Mesendoderm (in vitro differentiated cells): Measurements from ENCODE around the gene ZNF646.

Experiments used
- DNase-seq: peaks from one replicate; pipeline ENCODE4 v3.0.0; 2013
- H2AK5ac ChIP-seq: 2 replicates; pipeline ENCODE4 v1.6.1; 2013; ENCODE audit warnings: low read length, inconsistent platforms
- H2BK120ac ChIP-seq: 2 replicates; pipeline ENCODE4 v1.6.1; 2013; ENCODE audit warnings: low read depth, mild to moderate bottlenecking, low read length, moderate library complexity, mixed read lengths
- H2BK15ac ChIP-seq: replicated peaks from 2 replicates; pipeline ENCODE4 v1.6.1; 2013; ENCODE audit warnings: low read depth, mild to moderate bottlenecking, moderate library complexity
- H2BK5ac ChIP-seq: 2 replicates; pipeline ENCODE4 v1.6.1; 2013; ENCODE audit warnings: low read length, inconsistent platforms
- H3K18ac ChIP-seq: 2 replicates; pipeline ENCODE4 v1.6.1; 2013; ENCODE audit warnings: mild to moderate bottlenecking, low read length, mixed read lengths
- H3K23ac ChIP-seq: one replicate; pipeline ENCODE4 v1.6.1; 2013; ENCODE audit warnings: low read length
- H3K27ac ChIP-seq: 2 replicates; pipeline ENCODE4 v1.5.1; 2013; ENCODE audit warnings: low read depth, mild to moderate bottlenecking, inconsistent platforms, low read length, moderate library complexity
- H3K27me3 ChIP-seq: 2 replicates; pipeline ENCODE4 v1.6.1; 2013; ENCODE audit warnings: low read length, control low read depth, mild to moderate bottlenecking, inconsistent platforms; ENCODE audit not compliant: insufficient read depth, poor library complexity
- H3K36me3 ChIP-seq: 2 replicates; pipeline ENCODE4 v1.6.1; 2013; ENCODE audit warnings: low read length, inconsistent platforms; ENCODE audit not compliant: control insufficient read depth, insufficient read depth
- H3K4ac ChIP-seq: one replicate; pipeline ENCODE4 v1.6.1; 2013; ENCODE audit warnings: low read depth, mild to moderate bottlenecking, low read length, moderate library complexity
- H3K4me1 ChIP-seq: 2 replicates; pipeline ENCODE4 v1.6.1; 2013; ENCODE audit warnings: low read depth, low read length, inconsistent platforms; ENCODE audit not compliant: control insufficient read depth
- H3K4me2 ChIP-seq: 2 replicates; pipeline ENCODE4 v1.6.1; 2013; ENCODE audit warnings: low read length
- H3K4me3 ChIP-seq: 2 replicates; pipeline ENCODE4 v1.5.1; 2013; ENCODE audit warnings: mild to moderate bottlenecking, low read length
- H3K56ac ChIP-seq: one replicate; pipeline ENCODE4 v1.6.1; 2013; ENCODE audit warnings: low read length
- H3K79me1 ChIP-seq: 2 replicates; pipeline ENCODE4 v1.6.1; 2013; ENCODE audit warnings: low read length, inconsistent platforms
- H3K79me2 ChIP-seq: 2 replicates; pipeline ENCODE4 v1.6.1; 2013; ENCODE audit warnings: mild to moderate bottlenecking, low read length; ENCODE audit not compliant: control insufficient read depth, insufficient read depth
- H3K9ac ChIP-seq: 2 replicates; pipeline ENCODE4 v1.6.1; 2013; ENCODE audit warnings: low read length, inconsistent platforms
- H4K5ac ChIP-seq: one replicate; pipeline ENCODE4 v1.6.1; 2013; ENCODE audit warnings: low read length
- H4K8ac ChIP-seq: one replicate; pipeline ENCODE4 v1.6.1; 2013; ENCODE audit warnings: low read depth, mild to moderate bottlenecking, control low read depth, low read length, moderate library complexity
- WGBS: extraction: QIAGEN DNeasy Blood & Tissue Kit; methylation state at CpG from one replicate; pipeline ENCODE4 v1.1.7; 2013; ENCODE audit warnings: low lambda C conversion rate, missing lambda C conversion rate; ENCODE audit not compliant: insufficient coverage; ENCODE audit errors: extremely low coverage; 5-methylcytosine and 5-hydroxymethylcytosine counted together

The ZNF646 gene

GRCh38 chr16:31105677-31106213 is 31.5 kb downstream of the ZNF646 start:
- no peak overlapping the region for H4K8ac ChIP-seq
- H2BK15ac ChIP-seq = no peak overlapping the region
- peak; percentile 79 for DNase-seq
- no peak overlapping the region for H3K27ac ChIP-seq
- no peak overlapping the region for H3K4ac ChIP-seq
- H3K4me2 ChIP-seq = no peak overlapping the region
- H2BK120ac ChIP-seq = no peak overlapping the region
- WGBS = no CpG with 5 or more reads among the region's 33 CpGs
- H2BK5ac ChIP-seq = no peak overlapping the region
- peak overlapping the region; percentile 54 for H3K9ac ChIP-seq
- H2AK5ac ChIP-seq = no peak overlapping the region
- no peak overlapping the region for H4K5ac ChIP-seq
- H3K18ac ChIP-seq = no peak overlapping the region
- H3K27me3 ChIP-seq = no peaks in the 10 kb centered on the region
- H3K56ac ChIP-seq = peak overlapping the region; percentile 91
- no peaks in the 10 kb centered on the region for H3K79me2 ChIP-seq
- no peaks in the 10 kb centered on the region for H3K36me3 ChIP-seq
- no peak overlapping the region for H3K23ac ChIP-seq
- no peak overlapping the region for H3K4me3 ChIP-seq
- peaks cover 2% of the 10 kb centered on the region for H3K79me1 ChIP-seq
- H3K4me1 ChIP-seq = no peaks in the 10 kb centered on the region

DNA sequence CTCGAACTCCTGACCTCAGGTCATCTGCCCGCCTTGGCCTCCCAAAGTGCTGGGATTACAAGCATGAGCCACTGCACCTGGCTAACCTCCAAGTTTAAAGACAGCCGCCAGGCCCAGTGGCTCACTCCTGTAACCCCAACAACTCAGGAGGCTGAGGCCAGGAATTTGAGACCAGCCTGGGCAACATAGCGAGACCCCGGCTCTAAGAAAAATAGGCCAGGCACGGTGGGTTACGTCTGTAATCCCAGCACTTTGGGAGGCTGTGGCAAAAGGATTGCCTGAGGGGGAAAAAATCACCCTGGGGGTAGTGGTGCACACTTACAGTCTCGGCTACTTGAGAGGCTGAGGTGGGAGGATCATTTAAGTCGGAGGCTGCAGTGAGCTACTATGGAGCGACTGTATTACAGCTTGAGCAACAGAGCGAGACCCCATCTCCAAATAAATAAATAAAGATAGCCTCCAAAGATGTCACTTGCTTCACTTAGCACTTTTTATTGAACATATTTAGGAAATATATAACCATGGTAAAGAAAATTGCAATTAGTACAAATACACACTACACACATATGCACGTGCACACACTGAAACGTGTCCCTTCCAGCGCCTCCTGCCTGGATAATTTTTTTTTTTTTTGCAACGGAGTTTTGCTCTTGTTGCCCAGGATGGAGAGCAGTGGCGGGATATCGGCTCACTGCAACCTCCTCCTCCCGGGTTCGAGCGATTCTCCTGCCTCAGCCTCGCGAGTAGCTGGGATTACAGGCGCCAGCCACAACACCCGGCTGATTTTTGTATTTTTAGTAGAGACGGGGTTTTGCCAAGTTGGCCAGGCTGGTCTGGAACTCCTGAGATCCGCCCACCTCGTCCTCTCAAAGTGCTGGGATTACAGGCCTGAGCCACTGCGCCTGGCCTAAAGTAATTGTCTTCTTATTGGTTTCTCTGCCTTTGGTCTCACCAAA is 32.6 kb downstream of the ZNF646 start:
- Histone ChIP-seq H3K27me3 (no peaks in the 10 kb centered on the region), H3K9ac (no peak overlapping the region), H2BK120ac (no peak overlapping the region), H3K27ac (no peak overlapping the region), H3K36me3 (peaks cover 2% of the 10 kb centered on the region), H3K79me1 (peaks cover 4% of the 10 kb centered on the region), H3K79me2 (no peaks in the 10 kb centered on the region), H3K56ac (no peak overlapping the region), H3K23ac (no peak overlapping the region), H3K4me2 (no peak overlapping the region), H3K4me3 (no peak overlapping the region), H4K5ac (no peak overlapping the region), H3K4me1 (no peaks in the 10 kb centered on the region), H2AK5ac (no peak overlapping the region), H3K18ac (no peak overlapping the region), H2BK15ac (no peak overlapping the region), H4K8ac (no peak overlapping the region), H3K4ac (no peak overlapping the region), H2BK5ac (no peak overlapping the region)
- no CpG with 5 or more reads among the region's 28 CpGs for WGBS
- DNase-seq = no peak

DNA sequence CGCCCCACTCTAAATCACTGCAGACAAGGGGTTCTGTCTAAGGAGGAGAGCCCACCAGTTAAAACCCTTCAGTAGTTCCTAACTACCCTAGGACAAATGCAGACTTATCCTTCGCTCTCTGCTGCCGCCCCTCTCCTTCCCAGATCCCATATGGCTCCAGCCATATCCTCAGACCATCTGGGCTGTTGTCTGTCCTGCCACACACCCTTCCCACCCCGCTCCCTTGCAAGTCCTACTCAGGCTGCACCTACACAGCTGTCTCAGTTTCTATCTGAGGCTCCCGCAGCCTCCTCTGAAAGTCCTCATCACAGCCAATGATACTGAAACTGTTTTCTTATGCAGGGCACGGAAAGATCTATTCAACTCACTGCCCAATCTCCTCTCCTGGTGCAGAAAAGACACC is 33.2 kb downstream of the ZNF646 start:
- peaks cover 4% of the 10 kb centered on the region for H3K36me3 ChIP-seq
- no peak overlapping the region for H3K56ac ChIP-seq
- no peak overlapping the region for H2BK15ac ChIP-seq
- no peaks in the 10 kb centered on the region for H3K27me3 ChIP-seq
- no peak overlapping the region for H3K27ac ChIP-seq
- H3K79me2 ChIP-seq = no peaks in the 10 kb centered on the region
- H3K9ac ChIP-seq = no peak overlapping the region
- no peak overlapping the region for H3K4me3 ChIP-seq
- H3K4me1 ChIP-seq = no peaks in the 10 kb centered on the region
- no peak overlapping the region for H2AK5ac ChIP-seq
- H2BK5ac ChIP-seq = no peak overlapping the region
- no peak overlapping the region for H3K4ac ChIP-seq
- H3K23ac ChIP-seq = no peak overlapping the region
- H3K79me1 ChIP-seq = peaks cover 4% of the 10 kb centered on the region
- H3K18ac ChIP-seq = no peak overlapping the region
- H4K5ac ChIP-seq = no peak overlapping the region
- no peak overlapping the region for H2BK120ac ChIP-seq
- H3K4me2 ChIP-seq = no peak overlapping the region
- no peak for DNase-seq
- no peak overlapping the region for H4K8ac ChIP-seq
- no CpG with 5 or more reads among the region's 6 CpGs for WGBS

DNA sequence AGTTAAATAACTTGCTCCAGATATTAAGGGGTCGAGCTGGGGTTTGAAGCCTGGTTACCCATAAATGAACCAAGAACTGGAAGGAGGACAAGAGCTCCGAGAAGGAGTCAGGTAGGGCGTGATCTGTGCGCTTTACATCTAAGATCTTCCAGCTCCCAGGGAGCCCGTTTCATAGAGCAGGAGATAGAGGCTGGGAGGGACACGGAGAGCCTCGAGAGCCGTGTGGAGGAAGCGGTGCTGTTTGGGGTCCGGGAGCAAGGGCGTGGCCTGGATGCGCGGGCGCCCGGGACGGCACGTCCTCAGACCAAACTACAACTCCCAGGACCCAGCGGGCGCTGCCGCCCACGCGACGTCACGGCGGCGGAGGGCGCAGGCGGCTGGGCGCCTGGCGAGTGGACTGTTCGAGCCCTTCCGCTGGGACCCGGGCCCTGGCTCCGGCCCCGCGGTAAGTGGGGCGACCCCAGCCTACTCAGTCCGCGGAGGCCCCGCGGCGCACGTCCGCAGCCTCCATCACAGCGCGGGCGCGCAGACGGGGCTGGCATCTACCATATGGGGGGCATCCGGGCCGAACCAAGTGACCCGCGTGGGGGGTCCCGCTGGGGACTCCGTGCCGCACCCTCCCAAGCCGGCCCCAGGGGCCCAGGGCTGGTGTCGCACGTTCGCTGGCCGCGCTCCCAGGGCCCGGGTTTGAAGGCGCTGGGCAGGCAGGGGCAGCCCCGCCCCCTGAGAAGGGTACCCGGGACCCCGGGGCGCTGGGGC is 34.0 kb downstream of the ZNF646 start, which contains the start of gene BCKDK:
Gene BCKDK, plus strand, starts transcription at position 352 of the 759 bp plus-strand sequence. CDS start 838 bp downstream, outside the sequence.
- H3K9ac ChIP-seq = peak within 1 kb of the TSS; percentile 91
- H3K36me3 ChIP-seq = peaks cover 4% of the 10 kb centered on the region
- no peaks in the 10 kb centered on the region for H3K27me3 ChIP-seq
- peak within 1 kb of the TSS; percentile 72 for H3K18ac ChIP-seq
- no CpG with 5 or more reads among the region's 68 CpGs for WGBS
- H3K4me3 ChIP-seq = peak within 1 kb of the TSS; percentile 80
- no peak within 1 kb of the TSS for H4K5ac ChIP-seq
- no peak within 1 kb of the TSS for H2BK120ac ChIP-seq
- H3K27ac ChIP-seq = no peak within 1 kb of the TSS
- peak within 1 kb of the TSS; percentile 57 for H3K23ac ChIP-seq
- H3K4me1 ChIP-seq = no peaks in the 10 kb centered on the region
- no peak within 1 kb of the TSS for H2BK5ac ChIP-seq
- H2BK15ac ChIP-seq = no peak within 1 kb of the TSS
- H3K56ac ChIP-seq = peak within 1 kb of the TSS; percentile 97
- peak within 1 kb of the TSS; percentile 77 for H4K8ac ChIP-seq
- H3K79me2 ChIP-seq = no peaks in the 10 kb centered on the region
- peak; percentile 65 for DNase-seq
- peak within 1 kb of the TSS; percentile 74 for H3K4ac ChIP-seq
- H2AK5ac ChIP-seq = no peak within 1 kb of the TSS
- H3K4me2 ChIP-seq = peak within 1 kb of the TSS; percentile 90
- H3K79me1 ChIP-seq = peaks cover 4% of the 10 kb centered on the region

DNA sequence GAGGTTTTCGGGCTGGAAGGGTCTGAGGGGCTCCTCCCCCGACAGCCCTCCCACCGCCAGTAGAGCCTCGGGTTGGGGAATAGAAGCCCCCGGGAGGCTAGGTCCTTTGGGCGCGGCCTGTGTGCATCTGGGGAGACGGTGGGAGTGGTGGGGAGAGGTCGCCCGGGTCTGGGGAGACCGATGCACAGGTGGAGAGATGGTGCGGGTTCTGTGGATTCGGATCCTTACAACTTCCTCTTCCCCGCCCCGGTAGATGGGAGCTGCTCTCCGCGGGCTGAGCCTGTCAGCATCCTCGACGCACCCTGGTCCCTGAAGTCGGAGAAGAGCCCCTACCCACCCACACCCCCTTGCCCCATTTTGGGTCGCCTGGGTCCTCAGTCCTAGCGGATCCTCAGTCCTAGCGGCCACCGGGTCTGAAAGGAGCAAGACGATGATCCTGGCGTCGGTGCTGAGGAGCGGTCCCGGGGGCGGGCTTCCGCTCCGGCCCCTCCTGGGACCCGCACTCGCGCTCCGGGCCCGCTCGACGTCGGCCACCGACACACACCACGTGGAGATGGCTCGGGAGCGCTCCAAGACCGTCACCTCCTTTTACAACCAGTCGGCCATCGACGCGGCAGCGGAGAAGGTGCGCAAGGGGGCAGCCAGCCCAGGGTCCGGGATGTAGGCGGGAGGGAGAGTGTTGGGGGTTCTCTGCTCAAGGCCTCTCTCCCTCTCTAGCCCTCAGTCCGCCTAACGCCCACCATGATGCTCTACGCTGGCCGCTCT is 34.8 kb downstream of the ZNF646 start:
- H4K8ac ChIP-seq = no peak overlapping the region
- no peak for DNase-seq
- H3K79me2 ChIP-seq = no peaks in the 10 kb centered on the region
- H3K4me1 ChIP-seq = no peaks in the 10 kb centered on the region
- H2BK120ac ChIP-seq = no peak overlapping the region
- H3K56ac ChIP-seq = peak overlapping the region; percentile 97
- H3K36me3 ChIP-seq = peaks cover 4% of the 10 kb centered on the region
- no peaks in the 10 kb centered on the region for H3K27me3 ChIP-seq
- H4K5ac ChIP-seq = no peak overlapping the region
- peak overlapping the region; percentile 91 for H3K9ac ChIP-seq
- no peak overlapping the region for H2BK15ac ChIP-seq
- H3K27ac ChIP-seq = no peak overlapping the region
- H3K4me3 ChIP-seq = peak overlapping the region; percentile 80
- peak overlapping the region; percentile 72 for H3K18ac ChIP-seq
- peak overlapping the region; percentile 90 for H3K4me2 ChIP-seq
- no peak overlapping the region for H2AK5ac ChIP-seq
- peak overlapping the region; percentile 74 for H3K4ac ChIP-seq
- H3K79me1 ChIP-seq = peaks cover 4% of the 10 kb centered on the region
- H3K23ac ChIP-seq = no peak overlapping the region
- no CpG with 5 or more reads among the region's 57 CpGs for WGBS
- no peak overlapping the region for H2BK5ac ChIP-seq
